Measurements from ENCODE around the gene PCLO.
"Not testable (repeated sequence)": the region's sequence is repeated elsewhere in the genome, so short reads cannot be mapped to it uniquely, and the experiment has no call there.

PCLO gene

GRCh38 chr7:82961240-82961639 lies 201.4 kb downstream of the PCLO start:
- DNase-seq, result no peak

GRCh38 chr7:82959528-82959927 lies 203.2 kb downstream of the PCLO start:
- DNase-seq, result no peak

DNA sequence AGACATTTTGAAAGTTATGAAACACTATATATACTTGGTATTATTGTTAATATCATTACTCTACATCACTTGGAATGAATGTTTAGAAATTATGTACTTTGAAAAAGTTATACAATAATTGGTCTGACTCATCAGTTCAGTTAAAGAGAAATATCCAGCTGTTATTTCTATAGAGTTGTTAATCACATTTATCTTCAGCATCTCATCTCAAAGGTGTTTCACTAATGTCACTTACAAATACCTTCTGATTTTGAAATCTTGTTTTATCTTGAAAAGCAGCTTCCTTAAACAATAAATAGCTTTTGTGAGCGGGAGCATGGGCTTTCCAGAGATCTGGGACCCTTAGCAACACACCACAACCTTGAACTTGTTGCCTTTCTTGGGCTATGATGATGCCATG lies 205.2 kb downstream of the PCLO start:
- no peak for DNase-seq

GRCh38 chr7:82953324-82954027 lies 209.2 kb downstream of the PCLO start:
- no peak for DNase-seq

GRCh38 chr7:82950436-82950835 lies 212.2 kb downstream of the PCLO start:
- no peak for DNase-seq

GRCh38 chr7:82945480-82945879 lies 217.2 kb downstream of the PCLO start:
- DNase-seq, result no peak

DNA sequence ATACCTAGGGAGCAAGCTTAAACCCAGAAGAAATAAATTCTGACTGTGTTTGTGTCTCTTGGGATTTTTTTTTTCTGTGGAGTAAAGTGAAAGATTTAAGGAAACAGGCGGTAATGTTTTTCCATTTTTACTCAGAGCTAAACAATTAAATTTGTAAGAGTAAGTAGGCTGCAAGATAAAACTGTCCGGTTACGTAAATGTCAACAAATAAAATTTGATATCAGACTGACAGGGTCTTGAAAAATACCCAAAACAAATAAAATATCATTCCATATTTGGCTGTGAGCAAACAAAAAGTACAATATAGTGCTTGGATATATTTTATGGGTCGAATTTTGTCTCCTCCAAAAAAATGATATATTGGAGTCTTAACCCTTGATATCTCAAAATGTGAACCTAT lies 217.6 kb downstream of the PCLO start:
- no peak for DNase-seq

DNA sequence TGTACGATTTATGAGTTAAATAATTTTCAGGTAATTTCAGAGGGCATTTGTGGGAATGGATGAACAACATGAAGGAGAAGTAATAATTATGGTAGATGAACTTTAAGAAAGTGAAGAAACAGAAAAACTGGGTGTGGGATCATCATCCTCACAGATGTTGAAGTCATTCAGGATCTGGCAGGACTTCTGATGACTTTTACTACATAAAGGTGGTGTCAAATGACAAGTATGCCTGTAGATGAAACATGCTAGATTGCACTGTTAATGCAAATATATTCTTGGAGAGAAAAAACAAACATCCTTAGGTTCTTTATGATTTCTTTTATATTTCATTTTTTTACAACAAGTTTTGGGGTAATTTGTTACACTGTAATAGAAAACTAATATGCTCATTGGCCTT lies 230.2 kb downstream of the PCLO start:
- no peak for DNase-seq

DNA sequence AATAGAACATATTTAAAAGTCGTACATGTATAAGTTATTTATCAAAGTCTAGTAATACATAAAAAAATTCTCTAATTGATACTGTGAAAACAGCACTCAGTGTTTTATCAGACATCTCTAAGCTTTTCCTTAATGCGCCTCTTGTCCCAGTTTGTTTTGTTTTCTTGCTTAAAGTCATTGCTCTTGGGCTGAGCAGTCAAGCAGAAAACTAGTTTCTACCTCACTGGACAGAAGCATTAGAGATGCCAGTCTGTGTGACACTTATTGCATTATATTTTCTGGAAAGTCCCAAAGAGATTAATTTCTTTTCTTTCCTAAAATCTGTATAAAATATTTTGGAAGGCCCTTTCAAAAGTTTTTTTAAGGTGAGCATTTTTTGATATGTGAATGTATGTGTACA lies 236.2 kb downstream of the PCLO start:
- no peak for DNase-seq

DNA sequence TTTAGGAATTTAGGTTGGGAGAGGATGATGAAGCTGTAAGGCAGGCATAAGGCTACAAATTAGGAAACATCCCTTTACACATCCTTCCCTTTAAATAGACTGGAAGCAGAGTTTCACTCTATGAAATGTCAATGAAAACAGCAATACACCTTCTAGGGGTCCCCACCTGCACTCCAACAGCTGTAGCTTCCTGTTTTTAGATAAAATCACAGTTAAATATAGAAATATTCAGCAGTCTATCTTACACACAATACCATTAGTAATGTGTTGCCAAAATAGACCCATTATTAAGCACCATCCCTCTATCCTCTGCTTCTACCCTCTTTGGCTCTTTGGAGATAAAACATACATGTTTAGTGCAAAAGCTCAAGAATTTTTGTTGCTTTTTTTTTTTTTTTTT lies 237.4 kb downstream of the PCLO start:
- DNase-seq, result no peak

DNA sequence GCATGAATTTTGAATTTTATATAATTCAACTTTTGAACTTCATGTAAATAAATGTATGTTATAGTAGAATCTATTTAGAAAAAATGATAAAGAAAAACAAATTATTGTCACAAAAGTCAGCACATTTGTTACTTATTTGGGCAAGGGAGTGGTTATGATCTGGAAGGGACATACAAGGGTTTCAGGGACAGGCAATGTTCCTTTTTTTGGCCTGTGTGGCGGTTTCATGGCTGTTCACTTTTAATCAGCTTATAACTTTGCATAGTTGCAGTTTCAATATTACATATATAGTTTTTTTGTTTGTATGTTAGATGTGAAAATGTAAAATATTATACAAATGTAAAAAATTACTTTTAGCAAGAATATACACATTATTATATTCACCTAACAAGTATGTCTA lies 256.2 kb downstream of the PCLO start:
- DNase-seq, result no peak

- no peak for DNase-seq
Observed at GRCh38 chr7:82904871-82905270, 257.8 kb downstream of the PCLO start.

- not testable (repeated sequence) for DNase-seq
Observed at GRCh38 chr7:82901098-82901497, 261.6 kb downstream of the PCLO start.

GRCh38 chr7:82897500-82897899 lies 265.2 kb downstream of the PCLO start:
- no peak for DNase-seq

DNA sequence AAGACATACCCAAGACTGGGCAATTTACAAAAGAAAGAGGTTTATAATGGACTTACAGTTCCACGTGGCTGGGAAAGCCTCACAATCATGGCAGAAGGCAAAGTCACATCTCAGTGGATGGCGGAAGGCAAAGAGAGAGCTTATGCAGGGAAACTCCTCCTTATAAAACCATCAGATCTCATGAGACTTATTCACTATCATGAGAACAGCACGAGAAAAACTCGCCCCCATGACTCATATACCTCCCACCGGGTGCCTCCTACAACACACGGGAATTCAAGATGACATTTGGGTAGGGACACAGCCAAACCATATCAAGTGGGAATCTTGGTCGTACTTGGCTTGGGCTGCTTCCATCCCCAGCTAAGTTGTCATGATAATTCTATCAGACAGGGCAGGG lies 268.3 kb downstream of the PCLO start:
- DNase-seq, result not testable (repeated sequence)

- no peak for DNase-seq
Observed at GRCh38 chr7:82886324-82886723, 276.4 kb downstream of the PCLO start.

GRCh38 chr7:82865856-82866255 lies 296.8 kb downstream of the PCLO start:
- no peak for DNase-seq

DNA sequence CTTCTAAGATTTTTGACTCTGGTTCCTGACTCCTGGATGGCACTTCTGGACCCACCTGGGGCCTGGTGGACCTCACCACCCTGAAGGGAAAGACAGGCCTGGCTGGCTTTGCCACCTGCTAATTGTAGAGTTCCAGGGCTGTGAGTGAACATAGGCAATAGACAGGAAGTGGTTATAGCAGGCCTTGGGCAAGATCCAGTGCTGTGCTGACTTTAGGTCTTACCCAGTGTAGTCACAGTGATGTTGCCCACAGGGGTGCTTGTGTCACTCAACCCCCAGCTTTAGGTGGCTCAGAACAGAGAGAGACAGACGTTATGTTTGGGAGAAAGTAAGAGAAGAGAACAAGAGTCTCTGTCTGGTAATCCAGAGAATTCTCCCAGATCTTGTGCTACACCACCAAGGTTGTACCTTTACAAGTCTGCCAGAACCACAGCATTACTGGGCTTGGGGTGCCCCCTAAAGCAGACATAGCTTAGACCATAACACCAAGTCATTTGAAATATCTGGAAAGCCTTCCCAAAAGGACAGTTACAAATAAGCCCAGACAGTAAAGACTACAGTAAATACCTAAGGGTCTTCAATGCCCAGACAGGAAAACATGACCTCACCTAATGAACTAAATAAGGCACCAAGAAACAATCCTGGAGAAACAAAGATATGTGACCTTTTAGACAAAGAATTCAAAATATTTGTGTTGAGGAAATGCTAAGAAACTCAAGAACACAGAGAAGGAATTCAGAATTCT lies 303.4 kb downstream of the PCLO start:
- no peak for DNase-seq

DNA sequence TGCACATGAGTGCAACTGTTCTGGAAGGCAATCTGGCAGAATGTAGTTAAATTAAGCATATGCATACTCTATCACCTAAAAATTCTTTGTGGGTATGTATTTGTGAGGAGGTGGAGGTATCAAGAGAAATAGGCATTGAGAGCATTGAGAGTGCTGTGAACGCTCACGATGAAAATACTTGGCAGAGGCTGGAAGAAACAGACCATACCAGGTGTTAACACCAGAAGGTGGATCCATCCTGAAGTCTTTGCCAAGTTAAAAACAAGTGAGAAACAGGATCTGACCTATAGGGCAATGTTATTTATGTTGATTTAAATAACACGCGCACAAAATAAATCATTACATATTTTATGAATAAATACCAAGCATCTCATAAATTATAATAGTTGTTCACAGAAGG lies 311.6 kb downstream of the PCLO start:
- DNase-seq, result no peak

DNA sequence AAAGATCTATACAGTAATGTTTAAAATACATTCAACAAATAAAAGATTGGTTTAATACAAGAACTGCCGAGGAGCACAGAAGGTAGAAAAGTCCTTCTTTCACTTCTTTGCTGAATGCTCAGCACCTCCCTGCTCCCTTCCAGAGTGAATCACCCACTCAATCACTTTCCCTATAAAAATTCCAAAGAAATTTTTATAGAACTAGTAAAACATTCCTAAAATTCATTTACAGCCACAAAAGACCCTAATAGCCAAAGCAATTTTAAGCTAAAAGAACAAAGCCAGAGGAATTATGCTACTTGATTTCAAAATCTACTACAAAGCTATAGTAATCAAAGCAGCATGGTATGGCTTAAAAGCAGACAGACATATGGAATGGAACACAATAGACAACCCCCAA lies 320.9 kb downstream of the PCLO start:
- DNase-seq, result no peak

DNA sequence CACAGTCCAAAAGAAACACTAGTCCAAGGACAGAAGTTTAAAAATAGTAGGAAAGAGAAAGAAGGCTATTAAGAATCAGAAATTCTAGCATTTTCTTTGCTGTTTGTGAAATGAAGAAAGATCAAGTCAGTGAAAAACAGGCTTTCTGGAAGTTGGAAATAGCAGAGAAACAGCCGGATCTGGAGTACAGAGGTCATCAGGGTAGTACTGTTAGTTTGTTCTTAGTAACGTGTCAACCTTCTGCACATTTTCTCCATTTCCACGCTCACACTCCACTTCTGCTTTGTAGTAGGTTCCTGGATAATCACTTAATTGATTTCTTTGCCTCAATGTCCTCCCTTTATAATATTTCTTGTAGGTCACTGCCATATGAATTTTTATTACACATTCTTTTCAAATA lies 322.6 kb downstream of the PCLO start:
- DNase-seq, result no peak

DNA sequence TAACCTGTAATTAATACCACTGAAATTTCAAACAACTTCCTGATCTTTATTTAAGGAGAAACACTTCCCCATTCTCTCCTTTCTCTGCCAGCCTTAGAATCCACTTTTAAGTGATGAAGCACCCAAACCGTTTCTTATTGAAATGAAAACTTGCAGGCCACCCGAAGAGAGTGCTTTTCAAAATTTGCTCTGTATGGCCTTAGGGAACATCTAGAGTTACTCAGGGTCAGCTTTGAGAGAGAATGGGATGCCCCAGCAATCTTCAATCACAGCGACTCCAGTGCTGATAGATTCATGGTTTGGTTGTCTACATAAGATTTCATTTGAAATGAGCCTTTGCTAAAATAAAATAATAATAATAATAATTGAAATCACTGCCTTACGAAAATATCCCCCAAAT lies 323.1 kb downstream of the PCLO start:
- DNase-seq, result no peak

- no peak for DNase-seq
Observed at GRCh38 chr7:82839063-82839462, 323.6 kb downstream of the PCLO start.

GRCh38 chr7:82838314-82838713 lies 324.4 kb downstream of the PCLO start:
- no peak for DNase-seq

DNA sequence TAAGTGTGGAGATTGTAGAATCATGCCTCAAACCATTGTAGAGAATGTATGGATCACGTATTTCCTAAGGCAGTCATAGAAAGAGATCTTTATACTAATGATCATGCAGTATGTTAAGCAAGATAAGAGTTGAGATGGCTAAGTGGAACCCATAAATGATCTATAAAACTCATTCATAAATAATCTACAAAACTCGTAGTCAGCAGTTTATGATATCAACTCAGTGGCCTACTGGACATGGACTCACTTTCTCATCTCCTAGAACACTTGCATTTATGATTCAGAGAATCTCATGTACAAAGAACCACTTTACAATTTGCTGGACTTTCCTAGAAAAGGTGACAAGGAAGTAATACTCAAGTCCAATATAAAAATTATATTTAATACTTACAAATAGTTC lies 339.6 kb downstream of the PCLO start:
- no peak for DNase-seq
